ENCODE measurements around the gene SHROOM1.

GRCh38 chr5:132877466-132877865 lies 47.0 kb upstream of the SHROOM1 start:
- TF ChIP-seq CTCF (IDR thresholded peaks at IDR 0.05) (no peak), EZH2 (IDR thresholded peaks at IDR 0.05; ENCODE audit: borderline replicate concordance, insufficient read depth, low read depth, low read length, poor library complexity, severe bottlenecking) (no peak)

All from B cell (primary cell).